Esophagus (tissue), 2 donors: Measurements from ENCODE around the gene STAMBPL1. TPM values are rescaled to one million over a fixed set of nuclear protein-coding genes. Genes with fewer than 3 reads are reported as not detected.
"Not testable (repeated sequence)": the region's sequence is repeated elsewhere in the genome, so short reads cannot be mapped to it uniquely, and the experiment has no call there.

ENCODE experiments used
- H3K27ac ChIP-seq, 2 donors: one replicate each; pipeline ENCODE4 v1.5.1; 2013; ENCODE audit warnings: low read depth in 2 of 2, mild to moderate bottlenecking in 2 of 2, inconsistent platforms in 1 of 2, low read length in 1 of 2, moderate library complexity in 1 of 2
- H3K27me3 ChIP-seq, 2 donors: one replicate each; pipeline ENCODE4 v1.6.1; 2013; ENCODE audit warnings: low read length in 2 of 2, control low read depth in 1 of 2, mild to moderate bottlenecking in 1 of 2; ENCODE audit not compliant: insufficient read depth in 2 of 2, control insufficient read depth in 1 of 2
- H3K36me3 ChIP-seq, 2 donors: one replicate each; pipeline ENCODE4 v1.6.1; 2013; ENCODE audit warnings: low read length in 1 of 2; ENCODE audit not compliant: control insufficient read depth in 2 of 2, insufficient read depth in 2 of 2
- H3K4me1 ChIP-seq, 2 donors: one replicate each; pipeline ENCODE4 v1.6.1; 2013; ENCODE audit warnings: low read length in 1 of 2; ENCODE audit not compliant: control insufficient read depth in 2 of 2, insufficient read depth in 2 of 2
- H3K4me3 ChIP-seq, 2 donors: one replicate each; pipeline ENCODE4 v1.5.1; 2013; ENCODE audit warnings: low read length in 2 of 2, mild to moderate bottlenecking in 2 of 2, low read depth in 1 of 2, moderate library complexity in 1 of 2
- H3K9me3 ChIP-seq, 2 donors: one replicate each; pipeline ENCODE4 v1.6.1; 2013; ENCODE audit warnings: mild to moderate bottlenecking in 2 of 2, low read depth in 1 of 2, low read length in 1 of 2, moderate library complexity in 1 of 2; ENCODE audit not compliant: control insufficient read depth in 2 of 2, insufficient read depth in 1 of 2
- WGBS, 2 donors: extraction: QIAGEN DNeasy Blood & Tissue Kit; methylation state at CpG; one replicate each; pipeline ENCODE4 v1.1.7; 2013; 5-methylcytosine and 5-hydroxymethylcytosine counted together
- polyA plus RNA-seq, 2 donors: library from polyadenylated mRNA; stranded (reverse); fragments of 200-250 nt; gene quantifications; one replicate each; pipeline ENCODE4 v1.2.3, GENCODE V29; 2013
- donor health status: healthy with polysubstance abuse.
- donor health status: Bipolar disorder and iron deficiency.

Gene STAMBPL1
- polyA plus RNA-seq, 2 donors = 1.6 to 1.9 TPM

DNA sequence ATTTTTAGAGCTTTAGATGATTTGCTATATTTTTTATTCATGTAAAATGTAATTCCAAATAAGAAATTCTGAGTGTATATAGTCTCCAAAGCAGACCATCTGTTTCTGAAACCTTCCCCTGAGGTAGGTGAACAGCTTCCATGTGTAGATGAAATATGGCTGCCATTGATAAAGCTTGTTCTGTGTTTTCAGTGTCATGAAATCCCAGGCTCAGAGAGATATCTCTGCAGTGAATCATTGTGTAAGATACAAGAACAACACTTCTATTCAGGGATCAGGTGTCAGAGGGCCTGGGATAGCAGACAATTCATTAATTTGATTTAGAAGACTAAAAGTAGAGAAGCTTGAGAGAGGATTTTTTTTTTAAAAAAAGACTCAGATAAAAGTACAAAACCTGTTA lies 43.5 kb downstream of the STAMBPL1 start:
- Histone ChIP-seq H3K4me1 (no peaks in the 10 kb centered on the region), H3K36me3 (no peaks in the 10 kb centered on the region), H3K4me3 (no peak overlapping the region), H3K27ac (no peak overlapping the region), H3K27me3 (no peaks in the 10 kb centered on the region), H3K9me3 (no peaks in the 10 kb centered on the region)

DNA sequence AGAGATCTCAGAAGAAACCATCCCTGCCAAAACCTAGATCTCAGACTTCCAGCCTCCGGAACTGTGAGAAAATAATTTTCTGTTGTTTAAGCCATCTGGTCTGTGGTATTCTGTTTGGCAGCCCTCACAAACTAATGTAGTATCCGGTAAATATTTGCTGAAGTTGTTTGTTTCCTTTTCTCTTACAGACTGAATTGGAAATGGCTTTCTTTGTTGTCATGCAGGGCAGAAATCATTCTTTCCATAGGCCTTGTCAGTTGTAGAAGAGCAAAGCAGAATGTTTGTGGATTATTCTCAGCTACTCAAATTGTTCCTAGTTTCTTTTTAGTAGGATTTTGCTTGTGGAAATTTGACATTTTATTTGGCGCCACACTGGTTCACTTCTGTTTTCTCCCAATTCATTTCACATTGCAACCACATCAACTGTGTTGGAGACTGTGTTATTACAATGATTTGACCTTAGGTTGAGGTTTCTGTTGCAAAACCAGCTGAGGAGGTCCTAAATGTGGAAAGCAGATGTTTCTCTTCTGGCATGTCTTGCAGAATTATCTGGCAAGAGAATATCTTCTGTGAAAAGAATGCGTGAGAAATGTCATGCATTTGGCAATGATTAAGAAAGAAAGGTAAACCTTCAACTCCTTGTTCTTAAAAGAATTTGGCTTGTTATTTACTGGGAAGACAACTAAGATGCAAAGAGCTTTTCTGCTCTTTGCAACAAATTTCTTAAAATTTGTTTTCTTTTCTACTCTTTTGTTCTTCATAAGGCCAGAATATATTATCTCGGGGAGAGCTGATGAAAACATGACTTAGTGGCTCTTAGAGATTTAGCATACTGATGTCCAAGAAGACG lies 46.7 kb downstream of the STAMBPL1 start:
- no peaks in the 10 kb centered on the region for H3K4me1 ChIP-seq
- H3K4me3 ChIP-seq = no peak overlapping the region
- H3K36me3 ChIP-seq = no peaks in the 10 kb centered on the region
- 52 to 60% methylated on average over 6 of the region's 6 CpGs for WGBS, 2 donors
- H3K27ac ChIP-seq = peak overlapping the region in 1 of 2 donors; percentile 44
- no peaks in the 10 kb centered on the region for H3K9me3 ChIP-seq
- H3K27me3 ChIP-seq = no peaks in the 10 kb centered on the region

DNA sequence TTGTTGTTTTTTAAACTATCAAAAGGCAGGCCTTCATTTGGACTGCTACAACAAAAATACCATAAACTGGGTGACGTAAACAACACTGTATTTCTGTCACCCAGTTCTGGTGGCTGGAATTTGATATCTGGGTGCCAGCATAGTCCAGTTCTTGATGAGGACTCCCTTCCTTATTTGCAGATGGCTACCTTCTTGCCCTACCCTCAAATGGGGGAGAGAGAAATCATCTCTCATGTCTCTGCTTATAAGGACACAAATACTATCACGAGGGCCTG lies 47.3 kb downstream of the STAMBPL1 start:
- Histone ChIP-seq H3K36me3 (no peaks in the 10 kb centered on the region), H3K27ac (peak overlapping the region in 1 of 2 donors; percentile 31), H3K4me3 (no peak overlapping the region), H3K27me3 (no peaks in the 10 kb centered on the region), H3K4me1 (no peaks in the 10 kb centered on the region), H3K9me3 (no peaks in the 10 kb centered on the region)
- 78 to 88% methylated on average over 2 of the region's 2 CpGs for whole genome bisulfite sequencing, 2 donors

DNA sequence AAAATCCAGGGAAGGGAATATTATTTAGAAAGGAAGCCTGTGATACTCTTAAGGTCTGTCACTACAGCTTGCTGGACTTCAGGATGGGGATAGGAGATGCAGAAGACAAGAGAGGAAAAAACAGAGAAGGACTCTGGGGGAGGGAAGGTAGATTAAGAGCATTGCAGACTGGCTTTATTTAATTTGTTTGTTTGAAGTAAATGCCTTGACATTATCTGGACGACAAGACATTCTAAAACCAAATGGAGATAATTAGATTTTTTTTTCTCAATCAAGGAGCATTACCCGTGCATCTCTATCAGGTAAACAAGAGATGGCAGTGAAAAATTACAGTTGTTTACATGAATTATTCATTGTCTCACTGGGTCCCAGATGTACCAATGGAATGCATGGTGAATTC lies 48.2 kb downstream of the STAMBPL1 start:
- no peak overlapping the region for H3K4me3 ChIP-seq
- no peak overlapping the region for H3K27ac ChIP-seq
- H3K4me1 ChIP-seq = no peaks in the 10 kb centered on the region
- H3K36me3 ChIP-seq = no peaks in the 10 kb centered on the region
- no peaks in the 10 kb centered on the region for H3K9me3 ChIP-seq
- no peaks in the 10 kb centered on the region for H3K27me3 ChIP-seq
- 68% methylated on average over 2 of the region's 2 CpGs for WGBS, 2 donors

DNA sequence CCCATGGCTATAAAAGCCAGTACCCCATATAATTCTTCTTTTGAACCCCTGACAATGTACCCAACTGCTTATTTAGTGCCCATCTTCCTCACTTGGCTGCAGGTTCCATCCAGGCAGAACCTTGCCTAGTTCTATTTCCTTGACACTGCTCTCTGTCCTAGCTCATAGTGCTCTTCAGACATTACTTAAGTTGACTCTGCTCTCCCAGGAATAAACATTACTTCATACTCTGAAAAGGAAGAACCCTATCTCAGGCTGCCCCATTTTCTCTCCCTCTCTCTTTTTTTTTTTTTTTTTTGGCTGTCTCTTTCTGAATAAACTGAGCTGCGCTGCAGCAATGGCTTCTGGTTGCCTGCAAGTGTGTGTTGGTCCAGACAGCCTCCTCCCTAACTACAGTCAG lies 51.5 kb downstream of the STAMBPL1 start:
- Histone ChIP-seq H3K9me3 (no peaks in the 10 kb centered on the region), H3K27me3 (no peaks in the 10 kb centered on the region), H3K27ac (peak overlapping the region in 1 of 2 donors; percentile 21), H3K36me3 (no peaks in the 10 kb centered on the region), H3K4me1 (peaks cover 0 to 2% of the 10 kb centered on the region in 2 donors), H3K4me3 (no peak overlapping the region)
- WGBS, 2 donors = 73 to 83% methylated on average over 1 of the region's 1 CpG

DNA sequence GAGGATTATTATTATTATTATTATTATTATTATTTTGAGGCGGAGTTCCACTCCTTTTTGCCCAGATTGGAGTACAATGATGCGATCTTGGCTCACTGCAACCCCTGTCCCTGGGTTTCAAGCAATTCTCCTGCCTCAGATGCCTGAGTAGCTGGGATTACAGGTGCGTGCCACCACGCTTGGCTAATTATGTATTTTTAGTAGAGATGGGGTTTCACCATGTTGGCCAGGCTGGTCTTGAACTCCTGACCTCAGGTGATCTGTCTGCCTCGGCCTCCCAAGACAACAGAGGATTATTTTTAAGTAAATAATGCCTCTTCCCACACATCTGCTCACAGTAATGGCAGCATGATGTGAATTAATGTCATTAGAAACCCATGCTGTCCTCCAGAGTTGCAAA lies 52.0 kb downstream of the STAMBPL1 start:
- not testable (repeated sequence) for H3K4me1 ChIP-seq, H3K9me3 ChIP-seq, H3K27me3 ChIP-seq, H3K36me3 ChIP-seq, H3K4me3 ChIP-seq
- 77 to 79% methylated on average over 5 of the region's 5 CpGs for WGBS, 2 donors
- peak overlapping the region; percentile 46 to 55 for H3K27ac ChIP-seq

DNA sequence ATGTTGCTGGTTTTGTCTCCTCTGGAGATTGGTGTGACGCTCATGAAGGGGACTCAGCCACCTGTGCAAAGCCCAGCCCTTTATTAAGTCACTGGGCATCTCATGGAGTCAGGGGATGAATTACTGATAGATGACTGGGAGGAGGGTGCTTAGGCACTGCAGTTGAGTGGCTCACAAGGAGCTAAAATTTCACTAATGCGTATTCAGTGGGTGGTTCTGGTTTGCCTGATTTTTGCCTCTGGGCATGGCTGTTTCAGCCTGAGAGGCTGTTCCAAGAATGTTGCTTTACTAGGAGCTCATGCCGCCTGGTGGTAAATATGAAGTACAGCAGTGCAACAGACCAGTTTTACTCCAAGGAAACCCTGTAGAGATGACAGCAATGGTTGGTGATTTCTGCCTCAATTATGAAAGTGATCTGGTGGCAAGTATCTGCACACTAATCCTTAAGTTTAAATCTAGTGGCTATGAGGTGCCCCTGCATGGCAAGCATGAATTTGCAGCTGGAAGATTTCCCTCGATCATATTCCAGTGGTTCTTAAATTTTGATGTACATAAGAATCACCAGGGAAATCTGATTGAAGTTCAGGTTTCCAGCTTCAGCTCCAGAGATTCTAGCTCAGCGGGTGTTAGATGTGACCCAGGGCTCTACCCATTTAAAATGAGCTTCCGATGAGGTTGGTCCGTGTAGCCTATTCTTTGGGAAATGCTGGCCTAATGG lies 52.7 kb downstream of the STAMBPL1 start:
- Histone ChIP-seq H3K4me3 (no peak overlapping the region), H3K36me3 (no peaks in the 10 kb centered on the region), H3K27ac (peak overlapping the region; percentile 46 to 55), H3K4me1 (peaks cover 0 to 2% of the 10 kb centered on the region in 2 donors), H3K9me3 (no peaks in the 10 kb centered on the region), H3K27me3 (no peaks in the 10 kb centered on the region)
- WGBS, 2 donors = 41 to 47% methylated on average over 7 of the region's 7 CpGs

DNA sequence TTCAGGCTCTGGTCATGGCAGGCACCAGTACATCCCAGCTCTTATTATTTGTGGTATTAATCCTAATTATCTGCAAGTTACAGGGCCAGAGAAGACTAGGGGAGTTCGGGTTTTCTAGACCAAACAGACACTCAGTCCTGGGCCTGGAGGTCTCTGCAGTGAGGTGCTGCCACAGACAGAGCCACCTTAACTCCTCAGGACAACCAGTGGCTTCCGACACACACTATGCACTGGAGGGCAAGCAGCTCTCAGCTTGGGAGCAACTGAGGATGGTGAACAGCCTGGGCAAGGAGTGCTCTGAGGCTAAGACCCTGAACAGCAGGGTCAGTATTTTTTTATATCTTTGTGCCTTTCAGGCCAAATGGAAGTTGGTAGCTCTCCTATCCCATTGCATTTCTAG lies 53.5 kb downstream of the STAMBPL1 start:
- Histone ChIP-seq H3K27ac (no peak overlapping the region), H3K4me3 (no peak overlapping the region), H3K4me1 (peaks cover 0 to 2% of the 10 kb centered on the region in 2 donors), H3K9me3 (no peaks in the 10 kb centered on the region), H3K27me3 (no peaks in the 10 kb centered on the region), H3K36me3 (no peaks in the 10 kb centered on the region)
- 80 to 82% methylated on average over 2 of the region's 2 CpGs for WGBS, 2 donors

DNA sequence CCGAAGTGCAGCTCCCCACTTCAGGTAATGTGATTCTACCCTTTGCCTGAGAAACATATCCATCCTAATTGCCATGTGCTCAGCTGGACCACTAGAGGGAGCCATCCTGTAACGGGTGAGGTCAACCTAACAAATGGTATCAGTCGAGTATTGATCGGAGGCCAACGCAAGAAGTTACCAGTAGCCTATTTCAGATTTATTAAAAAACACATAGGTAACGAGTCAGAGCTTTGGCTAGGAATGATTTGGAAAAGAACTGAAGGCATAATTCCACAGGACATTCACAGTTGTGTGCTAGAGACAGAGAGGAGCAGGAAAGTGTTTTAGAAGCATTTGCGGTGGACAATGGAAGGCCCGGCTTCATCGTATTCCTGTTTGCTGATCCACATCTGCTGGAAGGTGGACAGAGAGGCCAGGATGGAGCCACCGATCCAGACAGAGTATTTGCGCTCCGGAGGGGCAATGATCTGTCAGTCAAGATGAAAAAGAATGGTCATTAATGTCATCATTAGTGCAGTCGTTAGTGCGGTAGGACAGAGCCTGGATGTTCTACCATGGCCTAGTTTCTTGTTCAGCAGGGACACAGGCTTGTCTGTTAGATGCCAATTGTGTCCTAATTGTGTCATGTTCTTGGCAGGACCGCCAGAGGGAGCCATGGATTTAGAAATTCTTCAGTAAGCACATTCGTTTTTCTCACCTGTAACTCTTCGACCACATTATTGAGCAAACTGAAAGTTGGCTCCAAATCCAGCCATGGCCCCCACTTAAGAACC lies 55.0 kb downstream of the STAMBPL1 start:
- peaks cover 0 to 2% of the 10 kb centered on the region in 2 donors for H3K4me1 ChIP-seq
- no peaks in the 10 kb centered on the region for H3K27me3 ChIP-seq
- H3K36me3 ChIP-seq = no peaks in the 10 kb centered on the region
- no peaks in the 10 kb centered on the region for H3K9me3 ChIP-seq
- 26 to 29% methylated on average over 17 of the region's 17 CpGs for WGBS, 2 donors
- peak overlapping the region; percentile 14 to 72 for H3K27ac ChIP-seq
- H3K4me3 ChIP-seq = no peak overlapping the region
